ENCODE data around the gene PDE2A. TPM values are rescaled to one million over a fixed set of nuclear protein-coding genes. Genes with fewer than 3 reads are reported as not detected.

Gene PDE2A
- total RNA-seq, 1 experiment from 2014 or later = 3.7 TPM

GRCh38 chr11:72657411-72658100, 16.7 kb downstream of the PDE2A start (continued):
- no peak for TF ChIP-seq AFF4 (CRISPR knock-in tag; IDR thresholded peaks at IDR 0.05; ENCODE audit: borderline replicate concordance)
- no peak for TF ChIP-seq CREM (CRISPR knock-in tag; IDR thresholded peaks at IDR 0.05)
- TF ChIP-seq NFE2L1 (CRISPR knock-in tag; IDR thresholded peaks at IDR 0.05) = no peak
- TF ChIP-seq HMGA2 (CRISPR knock-in tag; IDR thresholded peaks at IDR 0.05) = no peak
- no peak for TF ChIP-seq CBFB (CRISPR knock-in tag; IDR thresholded peaks at IDR 0.05; ENCODE audit: low read depth)
- no peak for TF ChIP-seq ZNF425 (CRISPR knock-in tag; conservative IDR thresholded peaks at IDR 0.05)
- TF ChIP-seq SMAD3 (CRISPR knock-in tag; IDR thresholded peaks at IDR 0.05; ENCODE audit: borderline replicate concordance) = no peak

GRCh38 chr11:72655896-72656464, 18.2 kb downstream of the PDE2A start:
- CTCF ChIA-PET = interaction anchor here (3.0 to 5.2 kb wide), 3 partner anchors 29 to 66 kb away, joined by 9 to 22 read pairs (median 13); no protein-coding TSS in a partner anchor
- DNase-seq (ENCODE audit: low spot score) = no peak
- Mint-ChIP-seq H3K9me3 (no peaks in the 10 kb centered on the region), H3K36me3 (no peaks in the 10 kb centered on the region), H3K27ac (no peak overlapping the region), H3K4me1 (peaks cover 13% of the 10 kb centered on the region), H3K4me3 (no peak overlapping the region), H3K27me3 (ENCODE audit: low read depth) (peaks cover 7% of the 10 kb centered on the region; the same call in 1 of the 2 replicates)
- TF ChIP-seq OVOL2 (CRISPR knock-in tag; IDR thresholded peaks at IDR 0.05; ENCODE audit: borderline replicate concordance) = no peak
- no peak for TF ChIP-seq GABPB1 (CRISPR knock-in tag; IDR thresholded peaks at IDR 0.05)
- no peak for TF ChIP-seq ZNF671 (CRISPR knock-in tag; IDR thresholded peaks at IDR 0.05)
- no peak for TF ChIP-seq NFE2L1 (CRISPR knock-in tag; IDR thresholded peaks at IDR 0.05)
- no peak for TF ChIP-seq ZMAT4 (CRISPR knock-in tag; IDR thresholded peaks at IDR 0.05)
- TF ChIP-seq ZNF317 (CRISPR knock-in tag; IDR thresholded peaks at IDR 0.05; ENCODE audit: borderline replicate concordance, low read depth) = no peak
- TF ChIP-seq NR3C1 (CRISPR knock-in tag; conservative IDR thresholded peaks at IDR 0.05; ENCODE audit: low read depth) = no peak
- no peak for TF ChIP-seq ZNF532 (CRISPR knock-in tag; IDR thresholded peaks at IDR 0.05; ENCODE audit: borderline replicate concordance)
- no peak for TF ChIP-seq SP1 (CRISPR knock-in tag; conservative IDR thresholded peaks at IDR 0.05)
- TF ChIP-seq ATF2 (CRISPR knock-in tag; IDR thresholded peaks at IDR 0.05; ENCODE audit: borderline replicate concordance, low read depth) = no peak
- TF ChIP-seq ATF1 (CRISPR knock-in tag; IDR thresholded peaks at IDR 0.05) = no peak
- no peak for ATAC-seq
- POLR2A ChIA-PET = no interaction called here

Data from WTC11 (cell line).